Measurements from ENCODE around the gene GPR151. TPM values are rescaled to one million over a fixed set of nuclear protein-coding genes. Genes with fewer than 3 reads are reported as not detected.

The GPR151 gene
- total RNA-seq, 120 experiments from 2014 or later = 0.18 to 1.4 (median 0.48) TPM; not detected in 5

Other genes starting within 250 kb of the GPR151 start
- under 1 TPM in 39 of 120 experiments, not detected in 81; 0.14 to 0.64 (median 0.22) TPM for gene POU4F3, start 177.4 kb downstream of the GPR151 start, total RNA-seq
- gene TCERG1, start 68.9 kb downstream of the GPR151 start, total RNA-seq = 100 to 1,000 TPM in 14 of 120 experiments, 10 to 100 TPM in 106; 45.6 to 128 (median 84.2) TPM

Measured in dorsolateral prefrontal cortex (tissue), 118 donors.